Endothelial cell of umbilical vein (primary cell): ENCODE data around the gene WDR38.

Experiments used
- CTCF ChIP-seq, 2 donors: IDR thresholded peaks; 1 replicate in 1 of 2; 2 replicates in 1 of 2; pipeline ENCODE4 v1.5.1; 2011; ENCODE audit warnings: low read length in 2 of 2, mild to moderate bottlenecking in 2 of 2, moderate library complexity in 2 of 2, control low read depth in 1 of 2, inconsistent platforms in 1 of 2, low read depth in 1 of 2; ENCODE audit not compliant: insufficient read depth in 1 of 2; ENCODE audit errors: extremely low read depth in 1 of 2
- MAX ChIP-seq: IDR thresholded peaks from 2 replicates; pipeline ENCODE4 v1.6.1; 2011; ENCODE audit not compliant: insufficient read depth, insufficient read length
- POLR2A ChIP-seq: IDR thresholded peaks from 2 replicates; pipeline ENCODE4 v1.6.1; 2012; ENCODE audit warnings: low read depth, mild to moderate bottlenecking, control low read depth, low read length

GRCh38 chr9:124812441-124812876 lies 40.8 kb upstream of the WDR38 start:
- no peak for TF ChIP-seq CTCF (IDR thresholded peaks at IDR 0.05; ENCODE audit: extremely low read depth in 1 of 2, insufficient read depth in 1 of 2, low read depth in 1 of 2, low read length in 2 of 2)
- TF ChIP-seq POLR2A, result no peak
- TF ChIP-seq MAX, result no peak
